Type B pancreatic cell (in vitro differentiated cells): ENCODE results near the gene PCYT1A. TPM values are rescaled to one million over a fixed set of nuclear protein-coding genes. Genes with fewer than 3 reads are reported as not detected.
A peak's percentile ranks its signal among the peaks of the same experiment; 100 is the strongest.

Source experiments
- DNase-seq: peaks from one replicate; pipeline ENCODE4 v3.0.0; 2021; ENCODE audit warnings: mixed read lengths; ENCODE audit not compliant: unreplicated experiment; ENCODE audit errors: extremely low spot score
- H3K27ac Mint-ChIP-seq: 2 replicates; pipeline ENCODE4 v1.8.0; 2021; ENCODE audit warnings: mild to moderate bottlenecking, mixed read lengths
- H3K27me3 Mint-ChIP-seq: 2 replicates; pipeline ENCODE4 v1.8.0; 2021; ENCODE audit warnings: mixed read lengths
- H3K36me3 Mint-ChIP-seq: 2 replicates; pipeline ENCODE4 v1.8.0; 2021; ENCODE audit warnings: mixed read lengths
- H3K4me1 Mint-ChIP-seq: one replicate; pipeline ENCODE4 v1.8.0; 2021; ENCODE audit warnings: mixed read lengths; ENCODE audit not compliant: unreplicated experiment
- H3K4me3 Mint-ChIP-seq: 2 replicates; pipeline ENCODE4 v1.8.0; 2021; ENCODE audit warnings: mild to moderate bottlenecking, mixed read lengths
- H3K9me3 Mint-ChIP-seq: 2 replicates; pipeline ENCODE4 v1.8.0; 2021; ENCODE audit warnings: mixed read lengths
- CTCF ChIP-seq: fragments of 200-600 bp; sonication (generic); conservative IDR thresholded peaks from 2 replicates; pipeline ENCODE4 v1.5.0; 2021; ENCODE audit warnings: antibody characterized with exemption, mild to moderate bottlenecking
- total RNA-seq: library from RNA; stranded (reverse); gene quantifications from 2 replicates; pipeline ENCODE4 v1.2.1, GENCODE V29; 2021; ENCODE audit warnings: low replicate concordance

The PCYT1A gene
- total RNA-seq, 1 donor from 2014 or later: 39.0 TPM

- H3K27ac Mint-ChIP-seq: no peak overlapping the region
These were observed 69.3 kb downstream of the PCYT1A start for GRCh38 chr3:196218155-196218712.

GRCh38 chr3:196217307-196218154 is 70.0 kb downstream of the PCYT1A start:
- peaks cover 3% of the 10 kb centered on the region for H3K27me3 Mint-ChIP-seq
- DNase-seq: no peak
- H3K4me3 Mint-ChIP-seq: no peak overlapping the region
- no peaks in the 10 kb centered on the region for H3K36me3 Mint-ChIP-seq
- H3K9me3 Mint-ChIP-seq: no peaks in the 10 kb centered on the region
- no peak for TF ChIP-seq CTCF
- H3K27ac Mint-ChIP-seq: no peak overlapping the region
- H3K4me1 Mint-ChIP-seq: peaks cover 16% of the 10 kb centered on the region

More at GRCh38 chr3:196218155-196218712, 69.3 kb downstream of the PCYT1A start:
- DNase-seq: peak; percentile 48
- Mint-ChIP-seq H3K27me3 (peaks cover 3% of the 10 kb centered on the region), H3K36me3 (no peaks in the 10 kb centered on the region), H3K9me3 (no peaks in the 10 kb centered on the region), H3K4me1 (peaks cover 12% of the 10 kb centered on the region), H3K4me3 (no peak overlapping the region)
- no peak for TF ChIP-seq CTCF

- DNase-seq: no peak
- no peak overlapping the region for H3K4me3 Mint-ChIP-seq
These were observed 70.8 kb downstream of the PCYT1A start for GRCh38 chr3:196216681-196217211.

DNA sequence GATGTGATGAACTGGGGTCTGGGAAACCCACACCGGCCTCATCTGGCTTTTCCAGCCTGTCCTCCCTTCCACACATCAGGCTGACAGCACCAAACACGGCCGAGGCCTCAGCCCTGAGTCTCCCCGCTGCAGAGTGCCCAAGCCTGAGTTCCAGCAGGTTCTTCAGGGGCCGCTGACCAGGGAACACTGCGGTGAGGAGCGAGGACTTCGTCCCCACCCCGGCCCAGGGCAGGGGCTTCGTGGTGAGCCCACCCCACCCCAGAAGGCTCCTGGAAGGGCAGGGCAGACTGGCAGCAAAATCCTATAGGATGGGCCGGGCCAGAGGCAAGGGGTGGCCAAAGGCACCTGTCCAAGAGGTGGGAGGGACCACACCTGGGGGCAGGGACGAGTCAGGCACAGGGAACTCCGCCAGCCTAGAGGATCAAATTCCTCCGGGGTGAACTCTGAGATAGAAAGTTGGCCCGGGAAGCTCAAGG is 71.4 kb downstream of the PCYT1A start, which contains the start of gene SLC51A:
TSS of gene SLC51A (plus strand) at position 446 of the 476 bp plus-strand sequence. CDS start 179 bp downstream, outside the sequence.
- Mint-ChIP-seq H3K27ac (no peak within 1 kb of the TSS), H3K9me3 (no peaks in the 10 kb centered on the region), H3K4me3 (no peak within 1 kb of the TSS), H3K36me3 (no peaks in the 10 kb centered on the region), H3K4me1 (peaks cover 16% of the 10 kb centered on the region), H3K27me3 (peaks cover 3% of the 10 kb centered on the region)
- DNase-seq: no peak
- TF ChIP-seq CTCF: no peak

More at GRCh38 chr3:196216681-196217211, 70.8 kb downstream of the PCYT1A start:
- Mint-ChIP-seq H3K27me3 (peaks cover 3% of the 10 kb centered on the region), H3K27ac (no peak overlapping the region), H3K4me1 (peaks cover 16% of the 10 kb centered on the region), H3K9me3 (no peaks in the 10 kb centered on the region), H3K36me3 (no peaks in the 10 kb centered on the region)
- TF ChIP-seq CTCF: no peak

DNA sequence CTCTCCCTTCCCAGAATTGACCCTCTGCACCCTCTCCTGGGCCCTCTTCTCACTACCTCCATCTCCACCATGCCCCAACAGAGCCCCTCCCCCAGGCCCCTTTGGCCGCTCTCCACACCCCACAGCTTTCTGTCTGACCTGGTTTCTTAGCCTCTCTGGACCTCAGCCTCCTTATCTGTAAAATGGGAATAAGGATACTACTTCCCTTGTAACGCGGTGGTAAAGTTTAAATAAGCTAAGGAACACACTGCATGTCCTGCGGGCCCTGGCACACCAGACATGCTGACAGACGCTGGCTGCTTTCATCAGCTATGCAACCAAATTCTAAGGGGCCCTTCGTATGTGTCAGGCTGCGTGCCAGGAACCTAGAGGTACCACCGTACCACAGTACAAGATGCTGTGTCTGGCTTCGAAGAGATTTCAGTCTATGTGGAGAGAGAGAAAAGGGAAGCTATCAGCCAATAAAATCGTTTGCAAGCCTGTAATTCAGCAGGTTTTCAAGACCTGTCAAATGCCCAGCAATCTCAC is 72.0 kb downstream of the PCYT1A start:
- TF ChIP-seq CTCF: no peak
- no peak overlapping the region for H3K27ac Mint-ChIP-seq
- peaks cover 16% of the 10 kb centered on the region for H3K4me1 Mint-ChIP-seq
- H3K4me3 Mint-ChIP-seq: no peak overlapping the region
- H3K9me3 Mint-ChIP-seq: no peaks in the 10 kb centered on the region
- H3K36me3 Mint-ChIP-seq: no peaks in the 10 kb centered on the region
- peaks cover 3% of the 10 kb centered on the region for H3K27me3 Mint-ChIP-seq
- no peak for DNase-seq
